Right atrium auricular region (tissue), 2 donors: ENCODE results near the gene CHN2. TPM values are rescaled to one million over a fixed set of nuclear protein-coding genes. Genes with fewer than 3 reads are reported as not detected.

ENCODE experiments used
- DNase-seq: peaks from one replicate; pipeline ENCODE4 v3.0.0-alpha.2; 2019; ENCODE audit warnings: low spot score
- H3K27ac ChIP-seq, 2 donors: fragments of 200-600 bp; sonication (generic); 1 replicate in 1 of 2; 2 replicates in 1 of 2; pipeline ENCODE4 v1.5.1; 2016 to 2019
- H3K27me3 ChIP-seq, 2 donors: fragments of 200-600 bp; sonication (generic); one replicate each; pipeline versions ENCODE4 v1.5.1 to v1.6.0; 2017 to 2019
- H3K36me3 ChIP-seq: fragments of 200-600 bp; sonication (generic); one replicate; pipeline ENCODE4 v1.5.1; 2016
- H3K4me1 ChIP-seq, 2 donors: fragments of 200-600 bp; sonication (generic); one replicate each; pipeline versions ENCODE4 v1.5.1 to v1.6.0; 2017 to 2019
- H3K4me3 ChIP-seq, 2 donors: fragments of 200-600 bp; sonication (generic); 1 replicate in 1 of 2; 2 replicates in 1 of 2; pipeline ENCODE4 v1.5.1; 2017 to 2019; ENCODE audit warnings: mild to moderate bottlenecking in 1 of 2, moderate library complexity in 1 of 2
- H3K9me3 ChIP-seq, 2 donors: fragments of 200-600 bp; sonication (generic); one replicate each; pipeline ENCODE4 v1.5.1; 2019
- total RNA-seq, 2 donors: library from RNA; depleted of rRNA; stranded (reverse); fragments of >200 nt; gene quantifications; one replicate each; pipeline ENCODE4 v1.1.0, GENCODE V29; 2016
- TF ChIP-seq, protein P1 (sequence below), 2 donors: fragments of 200-600 bp; sonication (generic); IDR thresholded peaks; one replicate each; pipeline ENCODE4 v1.5.1; 2019; ENCODE audit warnings: antibody characterized with exemption in 2 of 2

Gene CHN2
- total RNA-seq, 2 donors from 2014 or later = 2.7 to 6.6 TPM

DNA sequence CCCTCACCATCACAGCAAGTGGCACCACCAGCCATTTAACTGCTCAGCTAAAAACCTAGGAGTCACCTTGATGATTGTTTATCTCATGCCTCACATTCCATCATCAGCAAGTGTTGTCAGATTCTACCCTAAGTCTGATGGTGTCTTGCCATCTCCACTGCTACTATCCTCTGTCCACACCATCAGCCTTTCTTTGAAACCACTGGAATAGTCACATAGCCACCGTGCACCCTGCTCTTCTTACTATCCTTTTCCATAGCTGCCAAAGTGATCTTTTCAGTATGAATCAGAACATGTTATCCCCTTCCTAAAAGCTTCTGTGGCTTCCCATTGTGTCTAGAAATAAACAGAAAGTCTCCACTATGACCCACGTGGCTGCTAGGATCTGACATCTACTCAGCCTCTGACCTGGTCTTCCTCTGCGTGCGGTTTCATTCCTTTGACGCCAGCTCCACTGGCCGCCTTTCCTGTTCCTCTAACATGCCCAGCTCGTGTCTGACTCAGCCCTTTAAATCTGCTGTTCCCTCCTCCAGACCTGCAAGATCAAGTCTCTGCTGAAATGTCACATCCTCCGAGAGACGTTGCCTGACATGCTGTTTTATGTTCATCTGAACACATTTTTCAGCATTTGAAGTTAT is 16.5 kb upstream of the CHN2 start:
- no peaks in the 10 kb centered on the region for H3K36me3 ChIP-seq
- H3K27me3 ChIP-seq = no peaks in the 10 kb centered on the region
- peak; percentile 78 for DNase-seq
- H3K9me3 ChIP-seq = no peaks in the 10 kb centered on the region
- no peaks in the 10 kb centered on the region for H3K4me1 ChIP-seq
- no peak overlapping the region for H3K4me3 ChIP-seq
- TF ChIP-seq, protein P1, sequence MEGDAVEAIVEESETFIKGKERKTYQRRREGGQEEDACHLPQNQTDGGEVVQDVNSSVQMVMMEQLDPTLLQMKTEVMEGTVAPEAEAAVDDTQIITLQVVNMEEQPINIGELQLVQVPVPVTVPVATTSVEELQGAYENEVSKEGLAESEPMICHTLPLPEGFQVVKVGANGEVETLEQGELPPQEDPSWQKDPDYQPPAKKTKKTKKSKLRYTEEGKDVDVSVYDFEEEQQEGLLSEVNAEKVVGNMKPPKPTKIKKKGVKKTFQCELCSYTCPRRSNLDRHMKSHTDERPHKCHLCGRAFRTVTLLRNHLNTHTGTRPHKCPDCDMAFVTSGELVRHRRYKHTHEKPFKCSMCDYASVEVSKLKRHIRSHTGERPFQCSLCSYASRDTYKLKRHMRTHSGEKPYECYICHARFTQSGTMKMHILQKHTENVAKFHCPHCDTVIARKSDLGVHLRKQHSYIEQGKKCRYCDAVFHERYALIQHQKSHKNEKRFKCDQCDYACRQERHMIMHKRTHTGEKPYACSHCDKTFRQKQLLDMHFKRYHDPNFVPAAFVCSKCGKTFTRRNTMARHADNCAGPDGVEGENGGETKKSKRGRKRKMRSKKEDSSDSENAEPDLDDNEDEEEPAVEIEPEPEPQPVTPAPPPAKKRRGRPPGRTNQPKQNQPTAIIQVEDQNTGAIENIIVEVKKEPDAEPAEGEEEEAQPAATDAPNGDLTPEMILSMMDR (IDR thresholded peaks at IDR 0.05) = no peak
- no peak overlapping the region for H3K27ac ChIP-seq

GRCh38 chr7:29179115-29179514 is 15.5 kb upstream of the CHN2 start:
- Histone ChIP-seq H3K27me3 (no peaks in the 10 kb centered on the region), H3K9me3 (no peaks in the 10 kb centered on the region), H3K4me1 (no peaks in the 10 kb centered on the region), H3K4me3 (no peak overlapping the region), H3K36me3 (no peaks in the 10 kb centered on the region), H3K27ac (no peak overlapping the region)
- no peak for DNase-seq
- TF ChIP-seq, protein P1 (IDR thresholded peaks at IDR 0.05) = no peak

DNA sequence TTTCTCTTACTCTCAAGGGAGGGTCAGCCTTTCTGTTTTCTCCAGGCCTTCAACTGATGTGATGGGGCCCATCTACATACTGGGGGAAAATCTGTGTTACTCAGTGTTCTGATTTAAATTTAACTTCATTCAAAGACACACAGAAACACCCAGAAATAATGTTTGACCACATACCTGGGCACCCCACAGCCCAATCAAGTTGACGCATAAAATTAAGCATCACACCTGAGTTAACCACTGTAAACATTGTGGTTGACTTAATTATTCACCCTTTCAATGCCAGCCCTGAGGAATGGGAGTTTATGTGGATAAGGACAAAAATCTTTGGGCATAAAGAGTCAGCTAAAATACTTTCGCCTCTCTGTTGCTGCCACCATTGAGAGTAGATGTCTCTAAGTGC is 10.0 kb upstream of the CHN2 start:
- Histone ChIP-seq H3K9me3 (no peaks in the 10 kb centered on the region), H3K4me1 (peaks cover 0 to 2% of the 10 kb centered on the region in 2 donors), H3K27ac (no peak overlapping the region), H3K27me3 (no peaks in the 10 kb centered on the region), H3K4me3 (no peak overlapping the region), H3K36me3 (no peaks in the 10 kb centered on the region)
- no peak for DNase-seq
- TF ChIP-seq, protein P1 (IDR thresholded peaks at IDR 0.05) = no peak

DNA sequence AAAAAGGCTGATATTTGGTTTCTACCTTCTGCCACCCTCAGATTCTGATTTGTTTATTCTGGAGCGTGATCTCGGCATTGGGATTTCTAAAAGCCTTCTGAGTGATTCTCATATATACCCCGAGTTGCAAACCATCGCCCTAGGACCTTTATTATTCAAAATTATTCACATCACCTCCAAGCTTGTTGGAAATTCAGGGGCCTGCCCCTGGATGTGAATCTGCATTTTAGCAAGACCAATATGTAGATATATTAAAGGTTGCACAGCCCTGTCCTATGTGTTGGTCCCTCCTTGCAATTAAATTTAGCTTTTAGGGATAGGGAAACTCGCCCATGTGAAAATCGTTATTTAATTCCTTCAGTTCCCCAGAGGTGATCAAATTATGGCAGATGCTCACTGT is 9.0 kb upstream of the CHN2 start:
- Histone ChIP-seq H3K4me3 (no peak overlapping the region), H3K36me3 (no peaks in the 10 kb centered on the region), H3K4me1 (peaks cover 0 to 5% of the 10 kb centered on the region in 2 donors), H3K27me3 (no peaks in the 10 kb centered on the region), H3K9me3 (no peaks in the 10 kb centered on the region), H3K27ac (no peak overlapping the region)
- DNase-seq = no peak
- TF ChIP-seq, protein P1 (IDR thresholded peaks at IDR 0.05) = no peak

GRCh38 chr7:29189743-29190201 is 4.8 kb upstream of the CHN2 start:
- DNase-seq = peak; percentile 63
- TF ChIP-seq, protein P1 (IDR thresholded peaks at IDR 0.05) = peak; percentile 78 to 91
- H3K4me1 ChIP-seq = peaks cover 0 to 13% of the 10 kb centered on the region in 2 donors

More at GRCh38 chr7:29189743-29190201, 4.8 kb upstream of the CHN2 start:
- Histone ChIP-seq H3K27me3 (no peaks in the 10 kb centered on the region), H3K4me3 (no peak overlapping the region), H3K36me3 (no peaks in the 10 kb centered on the region), H3K27ac (no peak overlapping the region), H3K9me3 (no peaks in the 10 kb centered on the region)
